Gastroesophageal sphincter (tissue), 4 donors: ENCODE results near the gene GPC3. TPM values are rescaled to one million over a fixed set of nuclear protein-coding genes. Genes with fewer than 3 reads are reported as not detected.

ENCODE experiments used
- ATAC-seq: fragments of 150-250 bp; one replicate; pipeline ENCODE4 v1.9.1; 2016; ENCODE audit warnings: mild to moderate bottlenecking, moderate library complexity
- H3K27ac ChIP-seq, 4 donors: fragments of 200-600 bp; sonication (generic) in 3 of 4; 1 replicate in 3 of 4; 2 replicates in 1 of 4; pipeline ENCODE4 v1.5.1; 2016 to 2019
- H3K27me3 ChIP-seq: fragments of 200-600 bp; sonication (generic); one replicate; pipeline ENCODE4 v1.5.1; 2019
- H3K36me3 ChIP-seq, 2 donors: fragments of 200-600 bp; sonication (generic); one replicate each; pipeline ENCODE4 v1.5.1; 2019; ENCODE audit warnings: control low read depth in 1 of 2
- H3K4me1 ChIP-seq, 3 donors: fragments of 200-600 bp; sonication (generic); 1 replicate in 2 of 3; 2 replicates in 1 of 3; pipeline ENCODE4 v1.5.1; 2016 to 2019; ENCODE audit warnings: control low read depth in 2 of 3
- H3K4me3 ChIP-seq, 2 donors: fragments of 200-600 bp; sonication (generic); one replicate each; pipeline ENCODE4 v1.5.1; 2019; ENCODE audit warnings: mild to moderate bottlenecking in 1 of 2, moderate library complexity in 1 of 2
- H3K9me3 ChIP-seq, 3 donors: fragments of 200-600 bp; sonication (generic); one replicate each; pipeline ENCODE4 v1.5.1; 2017 to 2019; ENCODE audit warnings: control low read depth in 2 of 3
- CTCF ChIP-seq, 4 experiments: fragments of 200-600 bp in 2 of 4; fragments of 450-650 bp in 2 of 4; sonication (generic) in 1 of 4; IDR thresholded peaks; one replicate each; pipeline ENCODE4 v1.5.1; 2017 to 2019; ENCODE audit warnings: antibody characterized with exemption in 4 of 4, mild to moderate bottlenecking in 2 of 4, moderate library complexity in 2 of 4
- EP300 ChIP-seq: sonication (generic); formaldehyde crosslinking; IDR thresholded peaks from one replicate; pipeline ENCODE4 v1.6.1; 2017; ENCODE audit warnings: antibody characterized with exemption, mild to moderate bottlenecking
- POLR2A ChIP-seq, 2 donors: fragments of 450-650 bp; IDR thresholded peaks; one replicate each; pipeline ENCODE4 v1.6.1; 2017; ENCODE audit warnings: antibody characterized with exemption in 2 of 2, mild to moderate bottlenecking in 2 of 2, moderate library complexity in 1 of 2
- POLR2AphosphoS5 ChIP-seq: sonication (generic); formaldehyde crosslinking; IDR thresholded peaks from one replicate; pipeline ENCODE4 v1.6.1; 2017; ENCODE audit warnings: antibody characterized with exemption
- WGBS, 2 donors: methylation state at CpG; one replicate each; pipeline ENCODE4 v1.1.5; 2018; ENCODE audit warnings: low coverage in 1 of 2; 5-methylcytosine and 5-hydroxymethylcytosine counted together
- total RNA-seq, 4 donors: library from RNA; depleted of rRNA; stranded (reverse); fragments of >200 nt; gene quantifications; one replicate each; pipeline ENCODE4 v1.1.0, GENCODE V29; 2016

Gene GPC3
- total RNA-seq, 4 donors from 2014 or later = 5.8 to 19.7 (median 14.9) TPM

GRCh38 chrX:133947996-133948395 is 37.4 kb downstream of the GPC3 start:
- 67% methylated on average over 1 of the region's 1 CpG; no CpG with 5 or more reads in 1 of the 2 donors for WGBS, 2 donors
- H3K4me3 ChIP-seq = no peak overlapping the region
- no peaks in the 10 kb centered on the region for H3K4me1 ChIP-seq

GRCh38 chrX:133947022-133947421 is 38.4 kb downstream of the GPC3 start:
- TF ChIP-seq EP300 (no peak), POLR2AphosphoS5 (no peak), POLR2A (IDR thresholded peaks at IDR 0.05) (no peak), CTCF (IDR thresholded peaks at IDR 0.05) (no peak)
- Histone ChIP-seq H3K36me3 (no peaks in the 10 kb centered on the region), H3K27ac (no peak overlapping the region), H3K27me3 (no peaks in the 10 kb centered on the region), H3K4me3 (no peak overlapping the region), H3K4me1 (no peaks in the 10 kb centered on the region), H3K9me3 (no peaks in the 10 kb centered on the region)
- ATAC-seq = no peak
- 17 to 65% methylated on average over 1 to 2 of the region's 2 CpGs for WGBS, 2 donors

More at GRCh38 chrX:133947996-133948395, 37.4 kb downstream of the GPC3 start:
- no peaks in the 10 kb centered on the region for H3K36me3 ChIP-seq
- H3K9me3 ChIP-seq = no peaks in the 10 kb centered on the region
- no peak for ATAC-seq
- H3K27me3 ChIP-seq = no peaks in the 10 kb centered on the region
- no peak for TF ChIP-seq CTCF (IDR thresholded peaks at IDR 0.05)
- TF ChIP-seq POLR2A (IDR thresholded peaks at IDR 0.05) = no peak
- no peak for TF ChIP-seq EP300
- no peak for TF ChIP-seq POLR2AphosphoS5
- H3K27ac ChIP-seq = no peak overlapping the region

- Histone ChIP-seq H3K4me1 (no peaks in the 10 kb centered on the region), H3K9me3 (no peaks in the 10 kb centered on the region), H3K4me3 (no peak overlapping the region), H3K27me3 (no peaks in the 10 kb centered on the region), H3K27ac (no peak overlapping the region), H3K36me3 (no peaks in the 10 kb centered on the region)
- TF ChIP-seq CTCF (IDR thresholded peaks at IDR 0.05) (no peak), POLR2A (IDR thresholded peaks at IDR 0.05) (no peak), POLR2AphosphoS5 (no peak)
- WGBS, 2 donors = 64 to 78% methylated on average over 1 of the region's 1 CpG
- no peak for ATAC-seq
Observed at GRCh38 chrX:133943507-133943906, 41.9 kb downstream of the GPC3 start.

- H3K27ac ChIP-seq = no peak overlapping the region
- H3K36me3 ChIP-seq = no peaks in the 10 kb centered on the region
- ATAC-seq = no peak
- H3K4me3 ChIP-seq = no peak overlapping the region
- no peaks in the 10 kb centered on the region for H3K9me3 ChIP-seq
- 38 to 54% methylated on average over 1 to 2 of the region's 2 CpGs for WGBS, 2 donors
- TF ChIP-seq CTCF (IDR thresholded peaks at IDR 0.05) (no peak), POLR2AphosphoS5 (no peak), POLR2A (IDR thresholded peaks at IDR 0.05) (no peak), EP300 (no peak)
- H3K4me1 ChIP-seq = no peaks in the 10 kb centered on the region
- H3K27me3 ChIP-seq = no peaks in the 10 kb centered on the region
Observed at GRCh38 chrX:133939655-133940302, 45.6 kb downstream of the GPC3 start.

- no peak for TF ChIP-seq EP300
- TF ChIP-seq POLR2AphosphoS5 = no peak
- TF ChIP-seq CTCF (IDR thresholded peaks at IDR 0.05) = no peak
- TF ChIP-seq POLR2A (IDR thresholded peaks at IDR 0.05) = no peak
- WGBS, 2 donors = 63 to 91% methylated on average over 1 of the region's 1 CpG
- H3K27ac ChIP-seq = no peak overlapping the region
- no peak for ATAC-seq
- no peaks in the 10 kb centered on the region for H3K9me3 ChIP-seq
- H3K27me3 ChIP-seq = no peaks in the 10 kb centered on the region
- no peak overlapping the region for H3K4me3 ChIP-seq
- H3K4me1 ChIP-seq = no peaks in the 10 kb centered on the region
- H3K36me3 ChIP-seq = no peaks in the 10 kb centered on the region
Observed at GRCh38 chrX:133938530-133938929, 46.9 kb downstream of the GPC3 start.
